Measurements from ENCODE around the gene ZNF800.

The ZNF800 gene

DNA sequence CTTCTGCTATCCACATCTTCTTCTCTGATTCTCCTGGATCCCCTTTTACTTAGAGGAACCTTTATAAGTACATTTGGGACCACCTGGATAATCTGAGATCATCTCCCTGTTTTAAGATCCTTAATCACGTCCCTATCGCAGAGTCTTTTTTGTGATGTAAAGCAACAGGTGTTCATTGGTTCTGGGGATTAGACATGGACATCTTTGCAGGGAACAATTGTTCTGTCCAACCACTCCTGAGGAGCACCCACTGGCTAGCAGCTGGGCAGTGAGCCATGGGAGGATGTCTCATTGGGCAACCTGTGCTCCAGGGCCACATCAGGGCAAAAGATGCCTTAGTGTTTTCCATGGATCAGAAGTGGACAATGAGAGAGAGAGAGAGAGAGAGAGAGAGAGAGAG, 56.0 kb downstream of the ZNF800 start:
- ChIA-PET POLR2A (no interaction called here), CTCF (interaction anchor here (1.6 kb wide), 1 partner anchor 12 kb away, joined by 3 read pairs; no protein-coding TSS in a partner anchor)
- H3K4me1 ChIP-seq (ENCODE audit: control insufficient read depth, insufficient read depth, low read length): no peaks in the 10 kb centered on the region
- TF ChIP-seq ZNF10 (tag by site-specific recombination; IDR thresholded peaks at IDR 0.05) (no peak), KLF10 (tag by site-specific recombination; IDR thresholded peaks at IDR 0.05) (no peak), SCRT2 (tag by site-specific recombination; IDR thresholded peaks at IDR 0.05) (peak; percentile 75), ZNF530 (tag by site-specific recombination; IDR thresholded peaks at IDR 0.05; ENCODE audit: low read depth) (no peak), SCRT1 (tag by site-specific recombination; IDR thresholded peaks at IDR 0.05; ENCODE audit: borderline replicate concordance) (0 out of 2 replicates have a peak, but pooled peaks have one; percentile 52)
- no peaks in the 10 kb centered on the region for H3K36me3 ChIP-seq (ENCODE audit: control insufficient read depth in 2 of 2, insufficient read depth in 1 of 2, low read length in 2 of 2)
- H3K9me3 ChIP-seq (ENCODE audit: control insufficient read depth, insufficient read depth, low read depth, low read length): no peaks in the 10 kb centered on the region
- H3K4me3 ChIP-seq (ENCODE audit: low read depth, low read length): no peak overlapping the region
- H3K27ac ChIP-seq (ENCODE audit: extremely low read depth, low read depth, low read length): no peak overlapping the region

DNA sequence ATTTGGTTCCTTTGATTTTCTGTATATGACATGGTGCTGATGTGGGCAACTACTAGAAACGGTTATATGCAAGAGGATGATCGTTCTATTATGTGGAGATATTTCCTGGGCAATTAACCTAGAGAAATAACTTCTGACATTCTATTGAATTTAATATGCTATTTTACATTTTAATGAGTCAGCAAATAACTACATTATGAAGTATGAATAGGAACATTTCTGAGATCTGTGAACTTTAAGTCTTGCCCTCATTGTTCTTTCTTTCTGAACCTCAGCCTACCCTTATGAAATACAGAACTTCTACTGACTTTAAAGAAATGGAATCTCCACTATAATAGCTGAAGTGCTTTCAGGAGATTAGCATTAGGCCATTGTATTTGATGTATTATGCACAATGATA, 59.6 kb downstream of the ZNF800 start:
- Histone ChIP-seq H3K9me3 (ENCODE audit: control insufficient read depth, insufficient read depth, low read depth, low read length) (no peaks in the 10 kb centered on the region), H3K27ac (ENCODE audit: extremely low read depth, low read depth, low read length) (no peak overlapping the region), H3K4me3 (ENCODE audit: low read depth, low read length) (no peak overlapping the region), H3K4me1 (ENCODE audit: control insufficient read depth, insufficient read depth, low read length) (no peaks in the 10 kb centered on the region), H3K36me3 (ENCODE audit: control insufficient read depth in 2 of 2, insufficient read depth in 1 of 2, low read length in 2 of 2) (no peaks in the 10 kb centered on the region)
- ChIA-PET CTCF (no interaction called here), POLR2A (no interaction called here)
- TF ChIP-seq KLF17 (tag by site-specific recombination; IDR thresholded peaks at IDR 0.05): no peak
- TF ChIP-seq EGR2 (tag by site-specific recombination; IDR thresholded peaks at IDR 0.05; ENCODE audit: low read depth): no peak
- TF ChIP-seq REPIN1 (tag by site-specific recombination; IDR thresholded peaks at IDR 0.05; ENCODE audit: low read depth): no peak
- no peak for TF ChIP-seq ZNF585B (tag by site-specific recombination; IDR thresholded peaks at IDR 0.05)
- no peak for TF ChIP-seq ZNF292 (tag by site-specific recombination; IDR thresholded peaks at IDR 0.05; ENCODE audit: borderline replicate concordance, low read depth)
- no peak for TF ChIP-seq ZSCAN18 (tag by site-specific recombination; IDR thresholded peaks at IDR 0.05)
- TF ChIP-seq ZNF747 (tag by site-specific recombination; IDR thresholded peaks at IDR 0.05): no peak
- no peak for TF ChIP-seq ZNF423 (tag by site-specific recombination; IDR thresholded peaks at IDR 0.05)
- no peak for TF ChIP-seq ZXDB (tag by site-specific recombination; IDR thresholded peaks at IDR 0.05)
- TF ChIP-seq ZNF2 (tag by site-specific recombination; IDR thresholded peaks at IDR 0.05): no peak
- no peak for TF ChIP-seq ZBTB7A (tag by site-specific recombination; IDR thresholded peaks at IDR 0.05; ENCODE audit: low read depth)
- TF ChIP-seq, protein P1, sequence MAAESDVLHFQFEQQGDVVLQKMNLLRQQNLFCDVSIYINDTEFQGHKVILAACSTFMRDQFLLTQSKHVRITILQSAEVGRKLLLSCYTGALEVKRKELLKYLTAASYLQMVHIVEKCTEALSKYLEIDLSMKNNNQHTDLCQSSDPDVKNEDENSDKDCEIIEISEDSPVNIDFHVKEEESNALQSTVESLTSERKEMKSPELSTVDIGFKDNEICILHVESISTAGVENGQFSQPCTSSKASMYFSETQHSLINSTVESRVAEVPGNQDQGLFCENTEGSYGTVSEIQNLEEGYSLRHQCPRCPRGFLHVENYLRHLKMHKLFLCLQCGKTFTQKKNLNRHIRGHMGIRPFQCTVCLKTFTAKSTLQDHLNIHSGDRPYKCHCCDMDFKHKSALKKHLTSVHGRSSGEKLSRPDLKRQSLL (tag by site-specific recombination; IDR thresholded peaks at IDR 0.05): no peak
- no peak for TF ChIP-seq GFI1B (tag by site-specific recombination; IDR thresholded peaks at IDR 0.05)
- no peak for TF ChIP-seq ZBTB44 (tag by site-specific recombination; IDR thresholded peaks at IDR 0.05)
- TF ChIP-seq GLI2 (tag by site-specific recombination; IDR thresholded peaks at IDR 0.05; ENCODE audit: borderline replicate concordance, low read depth): no peak
- no peak for TF ChIP-seq ZNF157 (tag by site-specific recombination; IDR thresholded peaks at IDR 0.05)
- TF ChIP-seq ZNF426 (tag by site-specific recombination; IDR thresholded peaks at IDR 0.05): no peak
- no peak for TF ChIP-seq ZSCAN4 (tag by site-specific recombination; IDR thresholded peaks at IDR 0.05)
- no peak for TF ChIP-seq ZNF624 (tag by site-specific recombination; IDR thresholded peaks at IDR 0.05)
- TF ChIP-seq, protein P2, sequence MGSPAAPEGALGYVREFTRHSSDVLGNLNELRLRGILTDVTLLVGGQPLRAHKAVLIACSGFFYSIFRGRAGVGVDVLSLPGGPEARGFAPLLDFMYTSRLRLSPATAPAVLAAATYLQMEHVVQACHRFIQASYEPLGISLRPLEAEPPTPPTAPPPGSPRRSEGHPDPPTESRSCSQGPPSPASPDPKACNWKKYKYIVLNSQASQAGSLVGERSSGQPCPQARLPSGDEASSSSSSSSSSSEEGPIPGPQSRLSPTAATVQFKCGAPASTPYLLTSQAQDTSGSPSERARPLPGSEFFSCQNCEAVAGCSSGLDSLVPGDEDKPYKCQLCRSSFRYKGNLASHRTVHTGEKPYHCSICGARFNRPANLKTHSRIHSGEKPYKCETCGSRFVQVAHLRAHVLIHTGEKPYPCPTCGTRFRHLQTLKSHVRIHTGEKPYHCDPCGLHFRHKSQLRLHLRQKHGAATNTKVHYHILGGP (tag by site-specific recombination; IDR thresholded peaks at IDR 0.05): no peak

Measured in HEK293 (cell line).